Stimulated activated CD4-positive, alpha-beta T cell treated with anti-CD3 and anti-CD28 coated beads, Interleukin-12 subunit alpha, Interleukin-12 subunit beta, amount 100 ng/mL, for 24 hours (primary cell): ENCODE data around the gene ERC2.

ENCODE experiments used
- DNase-seq, 2 experiments: peaks; one replicate each; pipeline ENCODE4 v3.0.0-alpha.2; 2020; ENCODE audit warnings: low read depth in 2 of 2

The ERC2 gene

GRCh38 chr3:56001537-56001936 is 466.7 kb downstream of the ERC2 start:
- DNase-seq = no peak

- no peak for DNase-seq
Measured at GRCh38 chr3:55989366-55989765, 478.9 kb downstream of the ERC2 start.

- DNase-seq = no peak
Measured at GRCh38 chr3:55988905-55989304, 479.4 kb downstream of the ERC2 start.

GRCh38 chr3:55984626-55985025 is 483.6 kb downstream of the ERC2 start:
- no peak for DNase-seq

GRCh38 chr3:55978953-55979352 is 489.3 kb downstream of the ERC2 start:
- no peak for DNase-seq

GRCh38 chr3:55974421-55975165 is 493.7 kb downstream of the ERC2 start:
- no peak for DNase-seq

- DNase-seq = no peak
Measured at GRCh38 chr3:55969634-55970033, 498.6 kb downstream of the ERC2 start.

- no peak for DNase-seq
Measured at GRCh38 chr3:55968331-55968730, 499.9 kb downstream of the ERC2 start.

GRCh38 chr3:55966566-55966965 is 501.7 kb downstream of the ERC2 start:
- no peak for DNase-seq

- DNase-seq = no peak
Measured at GRCh38 chr3:55965776-55966175, 502.5 kb downstream of the ERC2 start.

GRCh38 chr3:55964491-55964985 is 503.7 kb downstream of the ERC2 start:
- no peak for DNase-seq

GRCh38 chr3:55963601-55964000 is 504.7 kb downstream of the ERC2 start:
- no peak for DNase-seq

GRCh38 chr3:55959471-55960080 is 508.7 kb downstream of the ERC2 start:
- no peak for DNase-seq

GRCh38 chr3:55958605-55959004 is 509.7 kb downstream of the ERC2 start:
- DNase-seq = no peak

- no peak for DNase-seq
Measured at GRCh38 chr3:55955891-55956477, 512.3 kb downstream of the ERC2 start.

- no peak for DNase-seq
Measured at GRCh38 chr3:55951388-55951787, 516.9 kb downstream of the ERC2 start.

GRCh38 chr3:55947406-55947805 is 520.9 kb downstream of the ERC2 start:
- DNase-seq = no peak

- no peak for DNase-seq
Measured at GRCh38 chr3:55946574-55947160, 521.6 kb downstream of the ERC2 start.

- DNase-seq = no peak
Measured at GRCh38 chr3:55942868-55943267, 525.4 kb downstream of the ERC2 start.

GRCh38 chr3:55939287-55939686 is 529.0 kb downstream of the ERC2 start:
- DNase-seq = no peak

- DNase-seq = no peak
Measured at GRCh38 chr3:55937301-55937700, 531.0 kb downstream of the ERC2 start.

GRCh38 chr3:55936549-55937052 is 531.7 kb downstream of the ERC2 start:
- DNase-seq = no peak
